ENCODE results near the gene SASH1.

The SASH1 gene

GRCh38 chr6:148516217-148516616 is 173.6 kb downstream of the SASH1 start:
- in situ Hi-C loops (cut with HindIII; ENCODE audit: low sequenced_read_pairs) = no loop called here

- in situ Hi-C loops (cut with HindIII; ENCODE audit: low sequenced_read_pairs) = no loop called here
Measured at GRCh38 chr6:148516617-148517016, 174.0 kb downstream of the SASH1 start.

DNA sequence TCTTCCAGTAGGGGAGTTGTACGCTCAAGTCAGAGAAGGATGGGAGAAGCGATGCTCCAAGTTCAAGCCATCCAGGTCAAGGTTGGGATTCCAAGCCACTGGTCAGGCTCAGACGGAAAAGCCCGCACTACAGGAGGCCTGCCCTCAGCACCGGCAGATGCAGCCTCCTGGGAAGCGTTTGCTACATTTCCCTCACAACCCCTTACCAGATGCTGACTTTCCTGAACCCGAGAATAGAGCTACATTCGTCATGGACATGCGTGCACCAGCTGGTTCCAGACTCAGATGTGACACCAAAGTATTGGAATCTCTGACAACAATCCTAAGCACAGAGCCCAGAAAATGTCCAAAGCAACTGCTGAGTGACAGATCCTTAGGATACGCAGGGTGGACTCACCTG is 174.8 kb downstream of the SASH1 start:
- in situ Hi-C loops (cut with HindIII; ENCODE audit: low sequenced_read_pairs) = no loop called here

GRCh38 chr6:148518511-148519156 is 176.0 kb downstream of the SASH1 start:
- in situ Hi-C loops (cut with HindIII; ENCODE audit: low sequenced_read_pairs) = no loop called here

DNA sequence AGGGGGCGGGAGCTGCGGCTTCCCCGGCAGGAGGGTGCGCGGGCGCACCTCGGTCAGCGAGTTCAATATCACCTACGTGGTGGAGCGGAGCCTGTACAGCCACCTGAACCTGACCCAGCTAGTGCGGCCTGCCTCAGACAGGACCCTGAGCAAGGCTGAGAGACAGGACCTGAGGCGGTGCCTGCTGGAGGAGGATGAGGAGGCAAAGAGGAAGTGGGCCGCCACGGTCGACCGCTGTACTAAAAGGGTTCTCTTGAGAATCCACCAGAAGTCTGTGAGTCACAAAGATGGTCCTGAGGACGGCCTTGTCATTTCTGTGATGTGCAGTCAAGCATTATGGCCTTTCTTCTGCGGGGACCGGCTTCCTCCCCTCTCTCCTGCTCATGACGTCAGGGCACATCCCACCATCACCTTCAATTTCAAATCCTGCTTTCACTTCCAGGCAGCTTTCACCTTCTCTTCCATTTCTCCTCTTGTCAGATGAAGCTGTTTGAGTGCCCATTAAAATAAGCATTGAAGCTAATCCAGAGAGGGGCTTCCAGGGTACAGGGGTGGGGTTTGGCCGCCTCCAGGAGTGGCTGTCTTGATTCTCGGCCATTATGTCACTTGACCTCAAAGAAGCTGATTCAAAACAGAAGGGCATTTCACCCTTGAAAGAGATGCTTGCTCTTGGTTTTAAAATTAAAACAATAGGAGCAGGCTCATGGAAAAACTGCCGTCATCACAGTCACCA is 177.6 kb downstream of the SASH1 start:
- in situ Hi-C loops (cut with HindIII; ENCODE audit: low sequenced_read_pairs) = no loop called here

DNA sequence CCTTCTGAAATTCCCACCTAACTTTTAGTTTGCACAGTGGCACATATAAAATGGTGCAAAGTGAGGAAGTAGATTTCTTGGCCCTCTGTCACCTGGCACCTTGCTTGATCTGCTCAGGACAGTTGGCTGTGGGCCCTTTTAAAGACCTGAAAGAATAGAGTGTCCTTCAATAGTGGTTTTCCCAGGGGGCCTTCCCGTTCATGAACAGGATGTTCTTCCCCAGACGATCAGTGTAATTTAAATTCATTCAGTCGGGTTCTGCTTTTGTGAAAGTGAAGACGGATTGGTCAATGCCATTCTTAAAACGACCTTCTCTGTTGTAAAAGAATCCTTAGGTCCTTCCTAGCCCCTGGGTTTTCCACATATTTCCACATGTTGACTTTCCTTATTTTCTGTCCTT is 178.5 kb downstream of the SASH1 start:
- in situ Hi-C loops (cut with HindIII; ENCODE audit: low sequenced_read_pairs) = no loop called here

DNA sequence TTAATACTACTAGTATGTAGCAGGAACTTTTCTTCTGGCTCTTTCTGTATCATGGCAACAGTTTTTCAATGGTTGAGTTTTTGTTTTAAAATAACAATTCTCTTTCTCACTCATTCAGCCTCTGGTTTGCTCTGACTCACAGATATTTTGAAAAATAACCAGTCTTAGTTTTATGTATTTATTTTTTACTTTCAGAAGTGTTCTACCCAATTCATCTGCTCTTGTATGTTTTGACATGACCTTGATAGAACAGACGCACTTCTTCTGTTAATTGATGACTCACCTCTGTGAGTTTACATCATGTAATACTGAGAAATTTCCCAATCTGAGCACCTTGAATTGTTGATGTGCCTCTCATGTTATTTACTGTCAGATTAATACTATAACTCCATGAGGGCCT is 178.9 kb downstream of the SASH1 start:
- in situ Hi-C loops (cut with HindIII; ENCODE audit: low sequenced_read_pairs) = no loop called here

GRCh38 chr6:148523048-148523447 is 180.4 kb downstream of the SASH1 start:
- in situ Hi-C loops (cut with HindIII; ENCODE audit: low sequenced_read_pairs) = no loop called here

DNA sequence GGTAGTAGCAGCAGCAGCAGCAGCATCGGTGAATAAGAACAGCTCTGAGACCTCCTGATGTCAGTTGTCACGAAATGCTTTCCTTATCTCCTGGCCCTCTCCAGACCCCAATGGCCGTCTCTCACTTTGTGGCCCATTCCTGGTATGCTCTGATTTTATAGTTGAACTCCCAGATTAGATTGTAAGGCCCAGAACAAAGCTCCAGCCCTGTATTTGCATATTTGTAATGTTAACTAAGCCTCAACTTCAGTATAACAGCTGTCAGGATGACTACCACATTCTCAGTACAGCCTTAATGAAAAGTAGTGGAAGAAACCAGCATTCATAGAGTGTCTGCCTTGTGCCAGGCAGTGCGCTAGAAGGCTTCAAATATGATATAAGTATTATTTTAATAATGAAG is 180.9 kb downstream of the SASH1 start:
- in situ Hi-C loops (cut with HindIII; ENCODE audit: low sequenced_read_pairs) = no loop called here

- in situ Hi-C loops (cut with HindIII; ENCODE audit: low sequenced_read_pairs) = no loop called here
Measured at GRCh38 chr6:148524471-148524882, 181.8 kb downstream of the SASH1 start.

- in situ Hi-C loops (cut with HindIII; ENCODE audit: low sequenced_read_pairs) = no loop called here
Measured at GRCh38 chr6:148524976-148525375, 182.3 kb downstream of the SASH1 start.

DNA sequence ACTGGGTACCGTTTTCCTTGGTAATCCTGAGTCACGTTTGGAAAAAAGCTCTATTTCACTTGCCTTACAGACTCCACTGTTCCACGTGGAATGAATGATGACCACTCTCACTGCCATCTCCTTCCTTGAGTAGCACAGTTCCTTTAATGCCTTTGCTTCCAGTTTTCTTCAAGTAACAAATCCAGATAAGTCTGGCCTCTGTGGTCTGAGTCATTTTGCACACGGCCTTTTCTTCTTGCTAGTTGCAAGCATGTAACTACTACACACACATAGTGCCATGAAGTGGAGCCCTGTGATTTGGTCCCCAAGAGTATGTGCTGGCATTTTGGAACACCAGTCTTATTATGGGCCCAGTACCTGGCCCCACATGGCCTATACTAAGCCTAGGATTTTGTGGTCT is 182.8 kb downstream of the SASH1 start:
- in situ Hi-C loops (cut with HindIII; ENCODE audit: low sequenced_read_pairs) = no loop called here

DNA sequence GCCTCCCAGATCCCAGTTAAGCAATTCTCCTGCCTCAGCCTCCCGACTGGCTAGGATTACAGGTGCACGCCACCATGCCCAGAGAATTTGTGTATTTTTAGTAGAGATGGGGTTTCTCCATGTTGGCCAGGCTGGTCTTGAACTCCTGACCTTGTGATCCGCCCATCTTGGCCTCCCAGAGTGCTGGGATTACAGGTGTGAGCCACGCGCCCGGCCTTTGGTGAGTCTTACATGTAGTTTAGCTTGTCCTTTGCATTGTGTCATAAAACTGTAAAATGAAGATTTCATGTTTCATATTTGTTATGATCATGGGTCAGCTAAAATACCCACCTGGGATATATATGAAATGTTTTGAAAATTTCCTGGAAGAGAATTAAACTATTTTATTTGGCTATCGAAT is 183.5 kb downstream of the SASH1 start:
- in situ Hi-C loops (cut with HindIII; ENCODE audit: low sequenced_read_pairs) = no loop called here

DNA sequence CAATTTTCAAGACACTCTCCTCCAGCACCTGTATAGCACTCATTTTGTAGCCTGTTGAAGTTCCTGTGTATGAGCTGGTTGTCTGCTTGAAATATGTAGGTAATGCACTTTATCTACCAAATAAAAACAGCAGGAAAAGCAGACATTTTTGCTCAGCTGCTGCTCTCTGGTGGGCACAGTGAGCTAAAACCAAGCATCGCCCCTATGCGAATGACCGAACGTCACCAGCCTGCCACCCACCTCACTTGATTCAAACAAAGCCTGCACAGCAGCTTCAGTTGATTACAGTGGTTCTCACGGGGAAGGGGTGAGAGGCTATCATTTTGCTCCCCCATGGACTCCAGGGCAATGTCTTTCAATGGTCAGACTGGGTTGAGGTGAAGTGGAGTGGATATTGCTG is 185.7 kb downstream of the SASH1 start:
- in situ Hi-C loops (cut with HindIII; ENCODE audit: low sequenced_read_pairs) = no loop called here

GRCh38 chr6:148529010-148529409 is 186.4 kb downstream of the SASH1 start:
- in situ Hi-C loops (cut with HindIII; ENCODE audit: low sequenced_read_pairs) = no loop called here

GRCh38 chr6:148530394-148530953 is 187.8 kb downstream of the SASH1 start:
- in situ Hi-C loops (cut with HindIII; ENCODE audit: low sequenced_read_pairs) = no loop called here

- in situ Hi-C loops (cut with HindIII; ENCODE audit: low sequenced_read_pairs) = no loop called here
Measured at GRCh38 chr6:148530976-148531375, 188.3 kb downstream of the SASH1 start.

- in situ Hi-C loops (cut with HindIII; ENCODE audit: low sequenced_read_pairs) = no loop called here
Measured at GRCh38 chr6:148532698-148533097, 190.1 kb downstream of the SASH1 start.

DNA sequence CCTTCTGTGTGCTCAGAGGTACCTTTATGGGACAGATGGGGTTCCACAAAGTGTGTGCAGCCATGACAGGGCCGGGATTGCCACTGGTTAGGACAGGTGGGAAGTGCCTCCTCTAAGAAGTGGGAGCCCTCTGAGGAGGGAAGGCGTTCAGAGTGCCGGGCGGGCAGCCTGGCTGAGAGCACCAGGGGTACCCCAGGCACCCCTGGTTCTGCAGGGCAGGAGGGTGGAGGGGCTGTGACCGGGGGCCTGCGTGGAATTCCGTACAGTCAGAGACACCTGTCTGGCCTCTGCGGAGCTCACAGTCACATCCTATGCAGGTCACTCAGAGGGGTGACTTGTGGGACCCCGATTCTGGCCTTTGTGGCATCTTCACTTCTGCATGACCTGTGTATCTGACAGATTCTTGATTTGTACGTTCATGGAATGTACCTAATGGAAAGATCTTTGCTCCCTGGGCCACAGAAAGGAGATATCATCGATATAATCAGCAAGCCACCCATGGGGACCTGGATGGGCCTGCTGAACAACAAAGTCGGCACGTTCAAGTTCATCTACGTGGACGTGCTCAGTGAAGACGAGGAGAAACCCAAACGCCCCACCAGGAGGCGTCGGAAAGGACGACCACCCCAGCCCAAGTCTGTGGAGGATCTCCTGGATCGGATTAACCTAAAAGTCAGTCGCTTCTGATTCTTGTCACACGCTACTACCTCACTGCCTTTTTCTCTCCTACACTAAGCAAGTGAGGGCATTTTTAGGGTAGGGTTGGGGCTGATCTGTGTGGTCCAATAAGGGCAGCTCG is 190.9 kb downstream of the SASH1 start:
- in situ Hi-C loops (cut with HindIII; ENCODE audit: low sequenced_read_pairs) = no loop called here

GRCh38 chr6:148534871-148535270 is 192.2 kb downstream of the SASH1 start:
- in situ Hi-C loops (cut with HindIII; ENCODE audit: low sequenced_read_pairs) = no loop called here

GRCh38 chr6:148535381-148535780 is 192.7 kb downstream of the SASH1 start:
- in situ Hi-C loops (cut with HindIII; ENCODE audit: low sequenced_read_pairs) = no loop called here

- in situ Hi-C loops (cut with HindIII; ENCODE audit: low sequenced_read_pairs) = no loop called here
Measured at GRCh38 chr6:148535976-148536375, 193.3 kb downstream of the SASH1 start.
